Measurements from ENCODE around the gene CD93.

Gene CD93

GRCh38 chr20:23094927-23095326 is 8.8 kb upstream of the CD93 start:
- no peak for TF ChIP-seq CTCF (IDR thresholded peaks at IDR 0.05)

GRCh38 chr20:23094213-23094896 is 8.2 kb upstream of the CD93 start:
- TF ChIP-seq CTCF (IDR thresholded peaks at IDR 0.05), result no peak

GRCh38 chr20:23093613-23094012 is 7.5 kb upstream of the CD93 start:
- no peak for TF ChIP-seq CTCF (IDR thresholded peaks at IDR 0.05)

- TF ChIP-seq CTCF (IDR thresholded peaks at IDR 0.05), result no peak
Observed at GRCh38 chr20:23092861-23093495, 6.9 kb upstream of the CD93 start.

- no peak for TF ChIP-seq CTCF (IDR thresholded peaks at IDR 0.05)
Observed at GRCh38 chr20:23092384-23092756, 6.2 kb upstream of the CD93 start.

- TF ChIP-seq CTCF (IDR thresholded peaks at IDR 0.05), result no peak
Observed at GRCh38 chr20:23091721-23092383, 5.7 kb upstream of the CD93 start.

- TF ChIP-seq CTCF (IDR thresholded peaks at IDR 0.05), result no peak
Observed at GRCh38 chr20:23090878-23091277, 4.8 kb upstream of the CD93 start.

Measured in LNCAP (cell line).